Fibroblast of lung (primary cell): ENCODE data around the gene TULP1.

Experiments used
- CTCF ChIP-seq, 2 donors: IDR thresholded peaks in 1 of 2; conservative IDR thresholded peaks in 1 of 2; 1 replicate in 1 of 2; 2 replicates in 1 of 2; pipeline ENCODE4 v1.5.1; 2011 to 2012; ENCODE audit warnings: low read length in 2 of 2, control low read depth in 1 of 2, inconsistent platforms in 1 of 2, low read depth in 1 of 2, mild to moderate bottlenecking in 1 of 2
- EZH2 ChIP-seq: IDR thresholded peaks from 2 replicates; pipeline ENCODE4 v1.5.1; 2012; ENCODE audit warnings: low read length, control low read depth, mild to moderate bottlenecking; ENCODE audit errors: missing control alignments

DNA sequence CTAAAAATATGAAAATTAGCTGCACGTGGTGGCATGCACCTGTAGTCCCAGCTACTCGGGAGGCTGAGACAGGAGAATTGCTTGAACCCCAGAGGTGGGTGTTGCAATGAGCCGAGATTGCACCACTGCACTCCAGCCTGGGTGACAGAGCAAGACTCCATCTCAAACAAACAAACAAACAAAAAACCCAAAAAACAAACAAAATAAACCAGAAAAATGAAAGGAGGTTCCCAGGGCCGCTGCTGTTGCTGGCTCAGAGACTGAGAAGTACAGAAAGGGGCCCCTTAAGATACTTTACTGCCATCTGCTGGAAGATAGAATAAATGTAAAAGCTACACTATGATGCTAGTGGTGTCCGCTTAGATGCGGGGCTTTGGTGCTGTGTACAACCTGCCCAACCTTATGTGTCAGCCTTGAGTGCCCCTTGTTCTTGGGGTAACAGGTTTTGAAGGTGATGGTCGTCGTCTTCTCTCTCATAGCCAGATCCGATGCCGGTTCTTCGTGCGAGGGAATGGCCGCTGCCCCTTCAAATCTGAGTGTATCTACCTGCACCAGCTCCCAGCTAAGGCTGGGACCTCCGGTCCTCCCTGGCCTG lies 63.3 kb downstream of the TULP1 start:
- TF ChIP-seq CTCF (conservative IDR thresholded peaks at IDR 0.05 in 1 of 2, IDR thresholded peaks at IDR 0.05 in 1 of 2; ENCODE audit: low read depth in 1 of 2, low read length in 2 of 2): peak; percentile 60 to 62
- TF ChIP-seq EZH2: no peak
